ENCODE data around the gene PIM2. TPM values are rescaled to one million over a fixed set of nuclear protein-coding genes. Genes with fewer than 3 reads are reported as not detected.

PIM2 gene
- total and polyA plus RNA-seq, 9 of the 15 experiments (the other 6 are each of a cell fraction or from before 2014, with no cell fraction given) = 67.6 to 191 (median 108) TPM

DNA sequence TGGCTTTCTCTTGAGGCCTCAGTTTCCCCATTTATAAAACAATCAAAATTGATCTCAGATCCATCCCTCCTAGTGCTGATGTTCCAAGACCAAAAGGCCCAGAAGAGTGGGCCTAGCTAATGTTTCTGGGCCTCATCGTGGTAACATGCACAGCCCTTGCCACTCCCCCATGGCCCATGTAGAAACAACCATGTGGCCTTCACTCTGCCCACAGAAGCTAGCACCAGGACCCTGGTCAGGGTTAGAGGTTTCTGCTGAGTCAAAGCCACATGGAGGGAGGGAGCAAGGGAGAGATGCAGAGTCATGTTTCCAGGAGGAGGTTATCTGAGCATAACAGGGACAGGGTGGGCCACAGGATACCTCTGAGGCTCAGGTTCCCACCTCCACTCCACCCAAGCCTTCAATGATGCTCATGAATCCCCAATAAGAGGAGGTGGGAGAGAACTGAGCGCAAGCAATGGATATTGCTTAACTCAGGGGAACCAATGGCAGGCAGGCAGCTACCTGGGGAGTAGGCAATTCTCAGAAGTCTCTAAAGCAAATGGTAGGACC, 21.7 kb upstream of the PIM2 start (continued):
- TF ChIP-seq SMC3 (conservative IDR thresholded peaks at IDR 0.05; ENCODE audit: insufficient read depth, low read depth, low read length) (no peak), ZNF140 (CRISPR knock-in tag; IDR thresholded peaks at IDR 0.05) (no peak), HOXB6 (CRISPR knock-in tag; IDR thresholded peaks at IDR 0.05; ENCODE audit: borderline replicate concordance) (no peak), HINFP (tag; conservative IDR thresholded peaks at IDR 0.05; ENCODE audit: low read depth) (peak; percentile 35; the same call in 1 of the 2 replicates), NCOA4 (IDR thresholded peaks at IDR 0.05; ENCODE audit: partially characterized antibody) (no peak), KDM1A (IDR thresholded peaks at IDR 0.05) (peak; percentile 32 to 53; a peak in 3 of 4 replicates), NFE2L1 (tag; IDR thresholded peaks at IDR 0.05; ENCODE audit: borderline replicate concordance, low read depth) (no peak; the same call in 1 of the 2 replicates), JUNB (CRISPR knock-in tag; conservative IDR thresholded peaks at IDR 0.05) (no peak), BRD9 (IDR thresholded peaks at IDR 0.05; ENCODE audit: low read depth, partially characterized antibody) (peak; percentile 70), EP300 (IDR thresholded peaks at IDR 0.05; ENCODE audit: low read length) (peak; percentile 87), MAFF (IDR thresholded peaks at IDR 0.05; ENCODE audit: low read length) (peak; percentile 97), RNF2 (IDR thresholded peaks at IDR 0.05) (0 out of 2 replicates have a peak, but pooled peaks have one; percentile 60), MNT (conservative IDR thresholded peaks at IDR 0.05) (peak; percentile 82 to 92), SAFB2 (IDR thresholded peaks at IDR 0.05; ENCODE audit: borderline replicate concordance, low read depth, low read length, severe bottlenecking) (no peak), TCF3 (CRISPR knock-in tag; IDR thresholded peaks at IDR 0.05) (peak; percentile 94), GTF3C2 (IDR thresholded peaks at IDR 0.05; ENCODE audit: borderline replicate concordance, extremely low read depth, insufficient read length) (no peak)
- TF ChIP-seq, protein P1, sequence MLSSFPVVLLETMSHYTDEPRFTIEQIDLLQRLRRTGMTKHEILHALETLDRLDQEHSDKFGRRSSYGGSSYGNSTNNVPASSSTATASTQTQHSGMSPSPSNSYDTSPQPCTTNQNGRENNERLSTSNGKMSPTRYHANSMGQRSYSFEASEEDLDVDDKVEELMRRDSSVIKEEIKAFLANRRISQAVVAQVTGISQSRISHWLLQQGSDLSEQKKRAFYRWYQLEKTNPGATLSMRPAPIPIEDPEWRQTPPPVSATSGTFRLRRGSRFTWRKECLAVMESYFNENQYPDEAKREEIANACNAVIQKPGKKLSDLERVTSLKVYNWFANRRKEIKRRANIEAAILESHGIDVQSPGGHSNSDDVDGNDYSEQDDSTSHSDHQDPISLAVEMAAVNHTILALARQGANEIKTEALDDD (IDR thresholded peaks at IDR 0.05) = no peak

Measured in K562 (cell line).